IPS-18a (cell line): Measurements from ENCODE around the gene FBLN7.
"Not testable (repeated sequence)": the region's sequence is repeated elsewhere in the genome, so short reads cannot be mapped to it uniquely, and the experiment has no call there.

Experiments
- H3K27ac ChIP-seq: one replicate; pipeline ENCODE4 v1.5.1; 2013; ENCODE audit warnings: low read length
- H3K27me3 ChIP-seq: one replicate; pipeline ENCODE4 v1.6.1; 2013; ENCODE audit warnings: mild to moderate bottlenecking, low read length; ENCODE audit not compliant: control insufficient read depth, insufficient read depth
- H3K36me3 ChIP-seq: one replicate; pipeline ENCODE4 v1.6.1; 2013; ENCODE audit warnings: low read depth, low read length; ENCODE audit not compliant: control insufficient read depth
- H3K4me1 ChIP-seq: one replicate; pipeline ENCODE4 v1.6.1; 2013; ENCODE audit warnings: low read depth, low read length; ENCODE audit not compliant: control insufficient read depth
- H3K4me3 ChIP-seq: one replicate; pipeline ENCODE4 v1.5.1; 2013; ENCODE audit warnings: low read length
- H3K9ac ChIP-seq: one replicate; pipeline ENCODE4 v1.6.1; 2013; ENCODE audit warnings: mild to moderate bottlenecking, low read length, moderate library complexity
- H3K9me3 ChIP-seq: one replicate; pipeline ENCODE4 v1.6.1; 2013; ENCODE audit warnings: low read depth, low read length; ENCODE audit not compliant: control insufficient read depth

Gene FBLN7

DNA sequence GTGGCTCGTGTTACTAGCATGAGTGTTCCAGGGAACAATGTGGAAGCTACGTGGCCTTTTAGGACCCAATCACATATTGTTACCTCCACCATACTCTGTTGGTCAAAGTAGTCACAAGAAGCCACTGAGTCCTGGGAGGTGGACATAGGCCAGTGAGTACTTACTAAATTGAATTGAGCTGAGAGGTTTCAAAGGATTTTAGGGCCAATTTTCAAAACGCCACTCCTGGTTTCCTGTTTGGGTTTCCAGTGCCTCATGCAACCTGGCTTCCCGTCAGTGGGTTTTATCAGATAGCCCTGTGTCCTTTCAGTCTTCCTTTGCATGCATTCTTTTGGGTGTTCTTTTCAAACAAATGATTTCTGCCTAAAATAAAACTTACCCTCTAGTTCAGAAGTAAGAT, 56.3 kb downstream of the FBLN7 start:
- Histone ChIP-seq H3K36me3 (no peaks in the 10 kb centered on the region), H3K4me3 (no peak overlapping the region), H3K27me3 (no peaks in the 10 kb centered on the region), H3K9ac (no peak overlapping the region), H3K27ac (no peak overlapping the region), H3K9me3 (no peaks in the 10 kb centered on the region), H3K4me1 (no peaks in the 10 kb centered on the region)

DNA sequence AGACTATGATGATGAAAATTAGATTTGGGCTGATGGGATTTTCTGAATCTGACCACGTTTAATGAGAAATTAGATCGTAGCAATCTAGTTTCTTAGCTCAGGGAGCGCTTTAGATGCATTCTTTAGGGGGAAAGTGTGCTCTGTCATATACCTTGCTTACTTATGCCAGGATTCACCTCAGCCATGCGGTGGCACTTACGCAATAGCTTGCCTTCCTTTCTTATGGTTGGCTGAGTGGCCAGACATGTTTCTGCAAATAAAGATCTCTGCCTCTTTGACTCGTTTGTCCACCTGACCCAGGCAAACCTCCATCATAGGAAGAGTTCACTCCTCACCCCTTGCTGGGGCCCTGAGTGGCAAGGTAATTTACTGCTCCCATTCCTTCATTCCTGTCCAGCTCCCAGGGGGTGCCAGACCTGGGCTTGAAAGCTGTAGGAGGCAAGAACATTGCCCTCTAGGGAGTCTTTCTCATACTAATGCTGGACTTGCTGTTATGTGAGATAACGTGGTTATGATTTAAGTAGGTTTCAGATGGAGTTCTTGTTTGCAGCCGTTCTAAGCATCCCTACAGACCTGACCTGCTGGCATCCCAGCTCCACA, 57.1 kb downstream of the FBLN7 start:
- H3K4me3 ChIP-seq, result no peak overlapping the region
- no peaks in the 10 kb centered on the region for H3K4me1 ChIP-seq
- no peaks in the 10 kb centered on the region for H3K27me3 ChIP-seq
- H3K9ac ChIP-seq, result no peak overlapping the region
- no peaks in the 10 kb centered on the region for H3K9me3 ChIP-seq
- no peak overlapping the region for H3K27ac ChIP-seq
- no peaks in the 10 kb centered on the region for H3K36me3 ChIP-seq

DNA sequence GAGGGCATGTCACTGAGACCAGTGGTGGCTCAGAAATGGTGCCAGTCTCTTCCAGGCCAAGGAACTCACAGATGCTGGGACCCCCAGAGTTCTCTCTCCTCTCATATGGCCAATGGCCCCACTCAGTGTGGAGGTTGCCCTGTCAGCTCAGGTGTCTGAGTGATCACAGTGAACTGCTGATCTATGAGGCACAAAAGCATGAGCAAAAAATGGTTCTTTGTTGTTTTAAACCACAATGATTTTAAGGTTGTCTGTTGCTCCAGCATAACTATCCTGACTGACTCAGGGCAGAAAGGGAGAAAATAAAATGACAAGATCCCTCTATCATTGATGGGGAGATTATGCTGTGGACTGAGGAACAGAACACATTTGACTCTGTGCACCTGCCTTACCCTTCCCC, 57.8 kb downstream of the FBLN7 start:
- H3K4me3 ChIP-seq, result no peak overlapping the region
- no peaks in the 10 kb centered on the region for H3K27me3 ChIP-seq
- no peak overlapping the region for H3K27ac ChIP-seq
- H3K4me1 ChIP-seq, result no peaks in the 10 kb centered on the region
- no peaks in the 10 kb centered on the region for H3K36me3 ChIP-seq
- no peaks in the 10 kb centered on the region for H3K9me3 ChIP-seq
- H3K9ac ChIP-seq, result no peak overlapping the region

DNA sequence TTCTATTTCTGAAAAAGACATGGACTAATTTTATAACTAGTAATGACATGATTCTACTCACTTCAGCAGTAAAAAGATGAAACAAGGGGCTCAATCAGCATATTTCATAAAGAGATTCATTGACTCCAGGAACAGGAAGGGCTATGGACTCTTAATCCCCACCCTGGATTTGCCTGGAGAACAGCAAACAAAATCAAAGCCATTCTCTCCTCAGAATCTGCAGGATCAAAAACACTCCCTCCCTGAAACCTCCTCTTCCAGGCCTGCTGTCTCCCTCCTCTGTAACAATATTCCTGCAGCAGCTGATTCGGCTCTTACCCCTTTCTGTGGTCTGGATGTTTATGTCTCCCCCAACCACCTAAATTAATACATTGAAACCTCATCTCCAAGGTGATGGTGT, 59.7 kb downstream of the FBLN7 start:
- H3K4me3 ChIP-seq, result no peak overlapping the region
- peaks cover 4% of the 10 kb centered on the region for H3K9me3 ChIP-seq
- H3K9ac ChIP-seq, result no peak overlapping the region
- H3K27me3 ChIP-seq, result no peaks in the 10 kb centered on the region
- no peak overlapping the region for H3K27ac ChIP-seq
- no peaks in the 10 kb centered on the region for H3K36me3 ChIP-seq
- no peaks in the 10 kb centered on the region for H3K4me1 ChIP-seq

- Histone ChIP-seq H3K4me3 (no peak overlapping the region), H3K4me1 (no peaks in the 10 kb centered on the region), H3K27ac (no peak overlapping the region), H3K27me3 (no peaks in the 10 kb centered on the region), H3K36me3 (no peaks in the 10 kb centered on the region), H3K9me3 (peaks cover 9% of the 10 kb centered on the region), H3K9ac (no peak overlapping the region)
These were observed 60.6 kb downstream of the FBLN7 start for GRCh38 chr2:112198780-112199179.

GRCh38 chr2:112199188-112199587, 61.0 kb downstream of the FBLN7 start:
- H3K9me3 ChIP-seq, result peaks cover 13% of the 10 kb centered on the region
- H3K9ac ChIP-seq, result no peak overlapping the region
- no peaks in the 10 kb centered on the region for H3K27me3 ChIP-seq
- no peak overlapping the region for H3K27ac ChIP-seq
- no peaks in the 10 kb centered on the region for H3K36me3 ChIP-seq
- H3K4me1 ChIP-seq, result no peaks in the 10 kb centered on the region
- no peak overlapping the region for H3K4me3 ChIP-seq

- H3K4me1 ChIP-seq, result no peaks in the 10 kb centered on the region
These were observed 63.7 kb downstream of the FBLN7 start for GRCh38 chr2:112201696-112202430.

DNA sequence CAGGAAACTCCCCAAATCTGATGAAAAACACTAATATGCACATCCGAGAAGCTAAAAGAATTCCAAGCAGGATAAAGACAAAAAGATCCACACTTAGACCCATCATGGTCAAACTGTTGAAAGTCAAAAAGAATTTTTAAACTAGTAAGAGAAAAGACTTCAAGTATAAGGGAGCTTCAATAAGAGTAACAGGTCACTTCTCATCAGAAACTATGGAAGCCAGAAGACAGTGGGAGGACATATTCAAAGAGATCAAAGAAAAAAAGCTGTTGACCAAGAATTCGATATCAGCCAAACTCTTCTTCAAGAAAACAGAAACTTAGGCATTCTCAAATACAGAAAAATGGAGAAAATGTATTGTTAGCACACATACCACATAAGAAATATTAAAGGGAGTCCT, 66.2 kb downstream of the FBLN7 start:
- Histone ChIP-seq H3K27me3 (no peaks in the 10 kb centered on the region), H3K4me3 (no peak overlapping the region)

More at GRCh38 chr2:112201696-112202430, 63.7 kb downstream of the FBLN7 start:
- Histone ChIP-seq H3K27me3 (no peaks in the 10 kb centered on the region), H3K9me3 (peaks cover 17% of the 10 kb centered on the region), H3K4me3 (no peak overlapping the region), H3K9ac (no peak overlapping the region), H3K36me3 (no peaks in the 10 kb centered on the region), H3K27ac (no peak overlapping the region)

DNA sequence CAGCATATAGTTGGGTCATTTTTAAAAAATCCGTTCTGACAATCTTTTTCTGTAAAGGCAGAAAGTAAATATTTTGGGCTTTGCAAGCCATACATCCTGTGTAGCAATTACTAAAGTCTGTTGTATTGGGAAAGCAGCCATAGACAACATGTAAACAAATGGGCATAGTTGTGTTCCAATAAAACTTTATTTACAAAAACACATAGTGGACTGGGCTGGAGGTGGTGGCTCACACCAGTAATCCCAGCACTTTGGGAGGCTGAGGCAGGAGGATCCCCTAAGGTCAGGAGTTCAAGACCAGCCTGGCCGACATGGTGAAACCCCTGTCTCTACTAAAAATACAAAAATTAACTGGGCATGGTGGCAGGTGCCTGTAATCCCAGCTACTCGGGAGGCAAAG, 69.7 kb downstream of the FBLN7 start:
- H3K9ac ChIP-seq, H3K36me3 ChIP-seq, H3K27me3 ChIP-seq, H3K4me3 ChIP-seq, H3K27ac ChIP-seq, H3K4me1 ChIP-seq: not testable (repeated sequence)
- H3K9me3 ChIP-seq, result peaks cover 13% of the 10 kb centered on the region

More for the DNA sequence above, 66.2 kb downstream of the FBLN7 start:
- H3K4me1 ChIP-seq, result no peaks in the 10 kb centered on the region
- no peaks in the 10 kb centered on the region for H3K36me3 ChIP-seq
- peaks cover 17% of the 10 kb centered on the region for H3K9me3 ChIP-seq
- H3K9ac ChIP-seq, result no peak overlapping the region
- H3K27ac ChIP-seq, result no peak overlapping the region

GRCh38 chr2:112216167-112216566, 78.0 kb downstream of the FBLN7 start:
- no peaks in the 10 kb centered on the region for H3K36me3 ChIP-seq
- H3K9ac ChIP-seq, result no peak overlapping the region
- H3K4me1 ChIP-seq, result no peaks in the 10 kb centered on the region
- H3K9me3 ChIP-seq, result no peaks in the 10 kb centered on the region
- no peak overlapping the region for H3K4me3 ChIP-seq
- no peak overlapping the region for H3K27ac ChIP-seq
- H3K27me3 ChIP-seq, result no peaks in the 10 kb centered on the region

DNA sequence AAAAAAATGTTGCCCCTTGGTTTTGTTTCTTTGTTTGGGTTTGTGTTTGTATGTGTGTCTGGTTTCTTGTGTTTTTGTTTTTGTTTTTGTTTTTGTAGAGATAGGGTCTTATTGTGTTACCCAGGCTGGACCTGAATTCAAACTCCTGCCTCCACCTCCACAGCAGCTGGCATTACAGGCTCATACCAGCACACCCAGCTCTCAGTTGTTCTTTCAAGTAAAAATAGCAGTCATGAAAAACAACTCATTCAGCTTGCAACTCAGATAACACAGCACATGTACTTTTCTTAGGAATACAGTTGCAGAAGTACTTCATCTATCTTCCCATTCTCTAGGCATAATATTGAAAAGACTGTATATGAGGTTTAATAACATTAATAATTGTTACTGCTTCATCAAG, 79.7 kb downstream of the FBLN7 start:
- Histone ChIP-seq H3K36me3 (no peaks in the 10 kb centered on the region), H3K4me3 (no peak overlapping the region), H3K27me3 (no peaks in the 10 kb centered on the region), H3K9ac (no peak overlapping the region), H3K27ac (no peak overlapping the region), H3K4me1 (no peaks in the 10 kb centered on the region), H3K9me3 (no peaks in the 10 kb centered on the region)

DNA sequence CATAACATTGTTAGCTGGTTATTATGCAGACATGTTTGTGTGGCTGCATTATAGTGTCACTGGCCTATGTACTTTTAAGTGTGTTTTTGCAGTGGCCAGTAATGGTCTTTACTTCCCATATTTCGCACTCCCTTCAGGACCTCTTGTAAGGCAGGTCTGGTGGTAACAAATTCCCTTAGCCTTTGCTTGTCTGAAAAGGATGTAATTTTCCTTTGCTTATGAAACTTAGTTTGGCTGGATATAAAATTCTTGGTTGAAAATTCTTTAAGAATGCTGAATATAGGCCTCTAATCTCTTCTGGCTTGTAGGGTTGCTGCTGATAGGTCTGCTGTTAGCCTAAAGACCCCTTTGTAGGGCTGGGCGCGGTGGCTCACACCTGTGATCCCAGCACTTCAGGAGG, 82.0 kb downstream of the FBLN7 start:
- Histone ChIP-seq H3K4me3 (no peak overlapping the region), H3K27ac (no peak overlapping the region), H3K9ac (no peak overlapping the region), H3K4me1 (no peaks in the 10 kb centered on the region), H3K27me3 (no peaks in the 10 kb centered on the region), H3K36me3 (no peaks in the 10 kb centered on the region), H3K9me3 (no peaks in the 10 kb centered on the region)
